ENCODE data around the gene SHROOM2.

Gene SHROOM2

DNA sequence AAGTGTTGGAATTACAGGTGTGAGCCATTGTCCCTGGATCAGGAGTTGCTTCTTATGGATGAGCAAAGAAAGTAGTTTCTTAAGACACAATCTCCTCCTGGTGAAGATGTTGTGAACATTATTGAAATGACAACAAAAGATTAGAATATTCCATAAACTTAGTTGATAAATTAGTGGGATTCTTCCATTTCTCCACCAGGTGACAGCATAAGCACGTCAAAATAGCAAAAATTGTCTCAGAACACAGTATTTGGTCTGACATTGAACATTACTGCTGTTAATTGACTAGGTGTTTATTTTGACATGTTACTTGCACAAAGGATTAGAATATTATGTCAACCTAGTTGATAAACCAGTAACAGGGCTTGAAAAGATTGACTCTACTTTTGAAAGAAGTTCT is 202.5 kb downstream of the SHROOM2 start:
- Histone ChIP-seq H3K9me3 (no peaks in the 10 kb centered on the region), H3K27me3 (ENCODE audit: low read depth) (no peaks in the 10 kb centered on the region), H3K36me3 (replicated peaks) (no peaks in the 10 kb centered on the region), H3K4me3 (no peak overlapping the region), H3K4me1 (no peaks in the 10 kb centered on the region)
- DNase-seq (ENCODE audit: low spot score in 2 of 2): peak in 1 of 2 experiments; percentile 14
- in situ Hi-C loops (cut with MboI; ENCODE audit: low sequenced_read_pairs): no loop called here

DNA sequence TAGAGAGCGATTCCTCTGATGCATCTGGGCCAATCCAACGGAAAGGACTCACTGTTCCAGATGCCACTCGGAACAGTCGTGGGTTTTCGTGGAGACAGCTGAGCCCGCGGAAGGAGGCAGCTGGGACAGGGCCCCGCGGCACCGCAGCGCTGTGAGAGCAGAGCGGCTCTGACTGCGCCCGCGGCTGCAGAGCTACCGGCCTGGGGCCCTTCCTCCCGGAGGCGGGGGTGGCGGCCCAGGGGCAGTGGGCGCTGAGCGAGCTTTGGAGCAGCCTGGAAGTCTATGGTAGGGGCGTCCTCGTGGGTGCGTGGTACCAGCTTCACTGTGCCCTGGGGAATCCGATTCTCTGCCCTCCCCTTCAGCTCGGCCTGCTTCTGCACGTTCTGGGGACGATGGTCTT is 205.8 kb downstream of the SHROOM2 start:
- peaks cover 16% of the 10 kb centered on the region for H3K9me3 ChIP-seq
- in situ Hi-C loops (cut with MboI; ENCODE audit: low sequenced_read_pairs): no loop called here
- H3K4me1 ChIP-seq: peaks cover 3% of the 10 kb centered on the region; the same call in 1 of the 2 replicates
- H3K36me3 ChIP-seq (replicated peaks): no peaks in the 10 kb centered on the region
- H3K27me3 ChIP-seq (ENCODE audit: low read depth): no peaks in the 10 kb centered on the region
- DNase-seq (ENCODE audit: low spot score in 2 of 2): no peak
- no peak overlapping the region for H3K4me3 ChIP-seq

DNA sequence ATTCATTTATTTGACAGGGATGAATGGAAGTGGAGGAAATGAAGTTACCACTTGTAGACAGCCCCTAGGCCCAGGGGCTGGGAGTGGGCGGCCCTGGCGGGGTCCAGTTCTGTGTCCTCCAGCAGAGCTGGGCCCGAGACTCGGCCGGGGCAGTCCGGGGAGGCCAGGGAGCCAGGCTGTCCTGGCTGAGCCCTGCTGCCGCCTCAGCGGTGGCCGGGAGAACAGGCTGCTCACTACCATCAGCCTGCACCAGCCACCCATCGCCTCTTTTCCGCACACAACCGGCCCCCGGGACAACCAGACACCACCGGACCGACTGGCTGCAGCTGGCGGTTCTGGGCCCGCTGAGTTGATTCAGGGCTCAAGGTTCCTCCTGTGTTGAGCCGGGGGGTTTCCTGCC is 206.5 kb downstream of the SHROOM2 start:
- no peak overlapping the region for H3K4me3 ChIP-seq
- in situ Hi-C loops (cut with MboI; ENCODE audit: low sequenced_read_pairs): no loop called here
- no peaks in the 10 kb centered on the region for H3K27me3 ChIP-seq (ENCODE audit: low read depth)
- H3K4me1 ChIP-seq: peaks cover 3% of the 10 kb centered on the region; the same call in 1 of the 2 replicates
- no peak for DNase-seq (ENCODE audit: low spot score in 2 of 2)
- H3K9me3 ChIP-seq: peaks cover 16% of the 10 kb centered on the region
- no peaks in the 10 kb centered on the region for H3K36me3 ChIP-seq (replicated peaks)

- Histone ChIP-seq H3K4me3 (no peak overlapping the region), H3K27me3 (ENCODE audit: low read depth) (no peaks in the 10 kb centered on the region), H3K9me3 (peaks cover 16% of the 10 kb centered on the region), H3K36me3 (replicated peaks) (no peaks in the 10 kb centered on the region), H3K4me1 (peaks cover 3% of the 10 kb centered on the region; the same call in 1 of the 2 replicates)
- peak; percentile 71 to 92 for DNase-seq (ENCODE audit: low spot score in 2 of 2)
- in situ Hi-C loops (cut with MboI; ENCODE audit: low sequenced_read_pairs): loop anchor here (5.0 kb wide), 1 partner anchor 121 kb away; no protein-coding TSS in a partner anchor
These were observed 209.7 kb downstream of the SHROOM2 start for GRCh38 chrX:9995855-9996339.

DNA sequence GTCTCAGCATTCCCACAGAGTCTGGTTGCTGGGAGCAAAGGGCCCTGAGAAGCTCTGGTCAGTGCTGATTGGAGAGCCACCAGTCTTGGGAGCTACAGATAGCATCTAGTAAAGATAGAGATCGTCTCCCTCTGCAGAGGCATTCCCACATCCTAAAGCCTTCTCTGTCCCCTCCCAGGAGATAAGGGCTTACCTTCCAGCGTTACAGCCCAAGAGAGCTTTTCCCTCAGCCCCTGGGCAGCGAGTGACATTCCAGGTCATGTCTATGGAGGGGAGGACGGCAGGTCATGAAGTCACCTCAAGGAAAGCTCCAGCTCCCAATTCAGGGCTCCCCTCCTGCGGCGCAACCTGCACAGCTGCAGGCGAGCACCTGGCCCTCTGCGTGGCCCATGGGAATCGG is 210.8 kb downstream of the SHROOM2 start:
- Histone ChIP-seq H3K9me3 (peaks cover 16% of the 10 kb centered on the region), H3K4me3 (no peak overlapping the region), H3K27me3 (ENCODE audit: low read depth) (no peaks in the 10 kb centered on the region), H3K4me1 (peaks cover 3% of the 10 kb centered on the region; the same call in 1 of the 2 replicates), H3K36me3 (replicated peaks) (no peaks in the 10 kb centered on the region)
- in situ Hi-C loops (cut with MboI; ENCODE audit: low sequenced_read_pairs): loop anchor here (5.0 kb wide), 1 partner anchor 120 kb away; no protein-coding TSS in a partner anchor
- DNase-seq (ENCODE audit: low spot score in 2 of 2): no peak

DNA sequence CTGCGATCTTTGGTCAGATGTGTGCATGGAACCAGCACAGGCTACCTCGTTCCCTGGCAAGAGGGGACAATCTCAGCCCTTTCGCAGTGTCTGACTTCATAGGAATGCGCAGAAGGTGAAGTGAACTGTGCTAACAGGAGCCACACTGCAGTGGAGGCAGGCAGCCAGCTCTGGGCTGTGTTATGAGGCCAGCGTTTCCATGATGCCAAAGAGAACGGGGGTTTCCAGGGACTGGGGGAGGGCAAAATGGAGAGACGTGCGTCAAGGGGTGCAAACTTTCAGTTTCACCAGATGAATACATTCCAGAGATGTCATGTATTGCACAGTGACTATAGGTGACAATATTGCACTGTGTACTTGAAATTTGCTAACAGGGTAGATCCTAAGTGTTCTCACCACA is 211.3 kb downstream of the SHROOM2 start:
- H3K4me1 ChIP-seq: peaks cover 3% of the 10 kb centered on the region; the same call in 1 of the 2 replicates
- in situ Hi-C loops (cut with MboI; ENCODE audit: low sequenced_read_pairs): loop anchor here (5.0 kb wide), 1 partner anchor 120 kb away; no protein-coding TSS in a partner anchor

More for the DNA sequence above, 211.3 kb downstream of the SHROOM2 start:
- Histone ChIP-seq H3K4me3 (no peak overlapping the region), H3K36me3 (replicated peaks) (no peaks in the 10 kb centered on the region), H3K9me3 (peaks cover 16% of the 10 kb centered on the region), H3K27me3 (ENCODE audit: low read depth) (no peaks in the 10 kb centered on the region)
- no peak for DNase-seq (ENCODE audit: low spot score in 2 of 2)
